GM19328 (cell line): ENCODE results near the gene CCDC187.
"Not testable (repeated sequence)": the region's sequence is repeated elsewhere in the genome, so short reads cannot be mapped to it uniquely, and the experiment has no call there.

Experiments used
- ATAC-seq: cut with Tn5 transposase; IDR thresholded peaks from one replicate; pipeline ENCODE4 v1.9.1; 2021; ENCODE audit warnings: mild to moderate bottlenecking, moderate library complexity; ENCODE audit not compliant: unreplicated experiment

Gene CCDC187

DNA sequence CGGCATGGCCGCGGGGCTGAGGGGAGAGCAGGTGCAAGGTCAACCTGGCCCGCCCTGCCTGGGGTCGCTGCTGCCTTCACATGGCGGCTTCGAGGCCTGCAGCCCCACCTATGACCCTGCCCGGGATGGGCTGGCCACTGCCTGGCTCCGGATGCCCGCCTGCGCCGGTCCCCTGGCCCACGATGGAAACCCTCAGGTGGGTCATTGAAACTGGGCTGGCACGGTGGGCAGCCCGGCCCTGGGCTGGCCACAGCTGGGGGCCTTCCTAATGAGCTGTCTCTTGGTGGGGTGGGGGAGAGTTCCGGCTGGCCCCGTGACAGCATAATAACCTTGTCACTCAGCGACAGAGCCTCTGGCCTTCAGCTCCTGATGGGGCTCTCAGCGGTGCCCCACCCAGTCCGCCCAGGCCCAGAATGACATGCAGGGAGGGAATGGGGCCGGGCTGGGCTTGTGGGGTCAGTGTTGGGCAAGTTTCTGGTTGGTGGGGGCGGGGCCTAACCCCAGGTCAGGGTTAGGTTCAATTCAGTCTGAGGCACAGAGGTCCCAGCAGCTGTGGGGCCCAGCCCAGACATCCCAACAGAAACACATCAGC is at the start of gene CCDC187:
CCDC187 (minus strand) TSS at position 270 of the 592 bp plus-strand sequence; CDS start at position 6, 264 bp downstream.
- ATAC-seq: no peak

DNA sequence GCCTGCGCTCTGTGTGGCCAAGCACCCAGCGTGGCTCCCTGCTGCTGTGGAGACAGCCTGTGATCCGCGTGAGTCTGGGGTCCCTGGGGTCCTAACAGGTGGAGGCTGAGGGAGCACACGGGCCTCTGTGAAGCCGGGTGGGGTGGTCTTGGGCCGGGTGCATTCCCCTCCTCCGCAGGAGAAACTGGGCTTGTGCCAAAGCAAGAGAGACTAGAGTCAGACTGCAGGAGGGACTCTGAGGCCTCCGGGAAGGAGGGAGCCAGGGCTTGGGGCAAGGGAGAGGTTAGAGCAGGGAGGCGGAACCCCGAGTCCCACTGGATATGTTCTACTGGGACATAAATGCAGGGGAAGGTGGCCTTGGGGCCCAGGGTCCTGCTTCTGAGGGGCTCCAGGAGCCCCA is 49.2 kb upstream of the CCDC187 start:
- ATAC-seq: no peak

DNA sequence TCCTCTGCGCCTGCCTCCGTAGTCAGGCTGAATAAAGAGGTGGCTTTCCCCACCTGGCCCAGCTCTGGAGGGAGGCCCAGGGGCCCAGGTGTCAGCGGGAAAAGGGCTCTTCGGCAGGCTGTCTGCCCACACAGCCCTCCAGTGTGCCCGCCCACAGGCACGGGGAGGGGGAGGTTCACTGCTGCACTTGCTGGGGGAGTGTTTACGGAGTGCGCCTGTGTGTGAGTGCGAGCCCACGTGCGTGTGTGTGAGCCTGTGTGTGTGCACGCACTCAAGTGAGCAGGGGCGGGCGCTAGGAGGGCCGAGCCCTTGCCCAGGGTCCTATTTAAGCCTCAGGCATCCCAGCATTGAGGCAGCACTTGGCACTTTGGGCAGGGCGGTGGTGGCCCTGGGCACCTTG is 48.8 kb upstream of the CCDC187 start:
- ATAC-seq: no peak

DNA sequence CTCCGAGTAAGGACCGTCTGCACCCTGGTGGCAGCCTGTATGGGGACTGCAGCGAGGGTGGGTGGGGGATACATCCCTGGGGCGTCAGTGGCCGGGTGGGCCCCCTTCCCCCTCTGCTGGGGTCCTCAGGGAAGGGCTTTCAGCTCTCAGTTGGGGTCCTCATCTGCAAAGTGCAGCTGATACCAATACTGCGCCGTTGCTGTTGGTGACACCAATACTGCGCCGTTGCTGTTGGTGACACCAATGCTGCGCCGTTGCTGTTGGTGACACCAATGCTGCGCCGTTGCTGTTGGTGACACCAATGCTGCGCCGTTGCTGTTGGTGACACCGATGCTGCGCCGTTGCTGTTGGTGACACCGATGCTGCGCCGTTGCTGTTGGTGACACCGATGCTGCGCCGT is 48.0 kb upstream of the CCDC187 start:
- not testable (repeated sequence) for ATAC-seq

- ATAC-seq: no peak
Observed at GRCh38 chr9:136351252-136351800, 47.4 kb upstream of the CCDC187 start.

DNA sequence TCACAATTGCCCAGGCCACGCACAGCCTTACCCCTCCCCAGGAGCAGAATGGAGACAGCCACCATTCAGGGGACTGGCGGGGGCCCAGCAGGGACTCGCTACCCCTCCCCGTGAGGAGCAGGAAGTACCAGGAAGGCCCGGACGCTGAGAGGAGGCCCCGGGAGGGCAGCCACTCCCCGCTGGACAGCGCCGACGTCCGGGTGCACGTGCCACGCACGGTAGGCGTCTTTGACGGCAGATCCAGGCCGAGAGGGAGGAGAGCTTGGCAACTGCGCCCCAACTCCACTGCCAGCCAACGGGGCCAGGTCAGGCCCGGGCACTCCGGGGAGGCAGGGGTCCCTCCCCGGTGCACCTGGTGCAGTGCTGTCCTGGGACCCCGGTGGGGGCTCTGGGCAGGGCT is 45.7 kb upstream of the CCDC187 start:
- ATAC-seq: no peak

GRCh38 chr9:136348691-136349090 is 44.8 kb upstream of the CCDC187 start:
- no peak for ATAC-seq

- no peak for ATAC-seq
Observed at GRCh38 chr9:136347472-136348256, 43.8 kb upstream of the CCDC187 start.

DNA sequence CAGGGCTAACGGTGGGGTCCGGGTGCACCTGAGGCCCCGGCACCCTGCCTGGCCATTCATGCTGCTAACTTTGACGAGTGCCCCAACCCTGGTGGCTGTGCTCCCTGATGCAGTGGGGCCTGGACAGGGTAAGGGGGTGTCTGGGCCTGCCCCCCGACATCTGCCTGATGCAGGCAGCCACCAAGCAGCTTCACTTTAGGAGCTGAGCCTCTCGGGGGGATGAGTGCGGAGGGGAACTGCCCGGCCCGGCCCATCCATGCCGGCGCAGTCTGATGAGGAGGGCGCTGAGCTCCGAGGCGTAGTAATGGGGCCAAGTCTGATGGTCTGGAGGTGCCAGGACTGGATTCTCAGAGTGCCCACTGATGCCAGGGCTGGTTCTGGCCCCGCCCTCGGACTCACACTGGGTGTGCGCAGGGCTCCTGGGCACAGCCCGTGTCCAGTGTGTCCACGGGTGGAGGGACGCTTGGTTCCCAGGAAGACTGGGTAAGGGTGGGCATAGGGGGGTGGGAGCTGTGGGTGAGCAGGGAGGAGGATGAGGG is 43.1 kb upstream of the CCDC187 start:
- no peak for ATAC-seq

- no peak for ATAC-seq
Observed at GRCh38 chr9:136346157-136346481, 42.2 kb upstream of the CCDC187 start.

DNA sequence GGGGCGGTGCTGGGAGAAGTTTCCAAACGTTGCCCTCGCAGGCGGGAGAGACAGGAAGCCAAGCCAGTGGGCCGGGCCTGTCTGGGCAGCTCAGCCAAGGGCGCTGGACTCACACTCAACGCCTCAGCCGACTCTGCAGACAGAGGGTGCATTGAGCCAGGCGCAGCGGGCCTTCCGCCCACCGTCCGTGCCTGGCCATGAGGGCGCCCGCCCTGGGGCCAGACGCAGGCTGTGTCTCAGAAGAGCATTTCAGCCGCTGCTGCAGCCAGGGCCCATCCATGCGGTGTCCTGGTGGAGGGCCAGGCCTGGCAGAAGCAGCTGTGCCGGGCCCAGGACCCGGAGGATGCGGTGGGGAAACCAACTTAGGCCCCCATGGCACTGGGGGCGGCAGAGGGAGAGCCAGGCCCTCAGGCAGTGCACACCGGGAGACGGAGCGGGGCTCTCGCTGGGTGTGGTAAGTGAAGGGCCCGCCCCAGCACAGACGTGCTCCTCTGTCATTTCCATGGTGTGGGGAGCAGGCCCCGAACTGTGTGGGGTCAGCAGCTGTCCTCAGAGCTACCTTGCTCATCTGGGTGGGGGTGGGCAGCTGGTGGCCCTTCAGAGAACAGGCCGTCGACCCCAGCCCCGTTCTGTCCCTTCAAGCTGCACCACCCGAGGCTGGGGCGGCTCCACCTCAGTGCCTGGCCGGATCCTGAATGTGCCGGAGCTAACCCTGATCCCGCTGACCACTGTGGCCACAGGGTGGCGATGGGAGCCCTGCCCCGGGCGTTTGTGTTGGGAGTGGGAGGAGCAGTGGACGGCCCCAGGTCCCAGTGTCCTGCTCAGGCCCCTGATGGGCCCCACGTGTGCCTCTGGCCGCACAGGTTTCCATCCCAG is 41.6 kb upstream of the CCDC187 start:
- ATAC-seq: no peak

DNA sequence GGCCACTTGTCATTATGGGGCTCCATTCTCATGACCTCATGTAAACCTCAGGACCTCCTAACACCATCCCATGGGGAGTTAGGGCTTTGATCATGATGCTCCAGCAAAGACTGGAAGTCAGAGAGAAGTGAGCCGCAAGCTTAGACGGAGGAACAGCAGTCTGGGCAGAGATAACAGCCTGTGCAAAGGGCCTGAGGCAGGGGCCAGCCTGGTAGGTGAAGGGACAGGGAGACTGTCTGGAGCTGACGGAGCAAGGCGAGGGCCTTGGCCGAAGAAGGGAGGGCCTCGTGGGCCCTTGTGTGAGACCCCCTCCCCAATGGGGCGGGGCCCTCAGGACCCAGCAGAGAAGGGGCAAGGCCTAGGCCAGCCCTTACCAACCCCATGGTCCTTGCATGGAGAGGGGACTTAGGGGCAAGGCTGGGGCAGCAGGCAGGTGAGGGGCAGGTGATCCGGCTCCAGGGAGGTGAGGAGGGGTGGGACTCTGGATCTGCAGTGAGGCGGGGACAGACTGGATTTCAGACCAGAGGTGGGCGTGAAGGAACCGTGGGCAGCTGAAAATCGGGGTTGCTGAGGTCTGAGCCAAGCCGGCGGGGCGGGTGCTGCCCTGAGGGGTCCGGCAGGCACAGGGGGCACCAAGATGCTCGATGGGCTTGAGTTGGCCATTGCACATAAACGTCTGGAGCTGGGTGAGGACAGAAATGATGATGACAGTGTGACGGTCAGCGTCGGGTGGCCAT is 40.8 kb upstream of the CCDC187 start:
- ATAC-seq: no peak

GRCh38 chr9:136343884-136344269 is 40.0 kb upstream of the CCDC187 start:
- ATAC-seq: no peak

DNA sequence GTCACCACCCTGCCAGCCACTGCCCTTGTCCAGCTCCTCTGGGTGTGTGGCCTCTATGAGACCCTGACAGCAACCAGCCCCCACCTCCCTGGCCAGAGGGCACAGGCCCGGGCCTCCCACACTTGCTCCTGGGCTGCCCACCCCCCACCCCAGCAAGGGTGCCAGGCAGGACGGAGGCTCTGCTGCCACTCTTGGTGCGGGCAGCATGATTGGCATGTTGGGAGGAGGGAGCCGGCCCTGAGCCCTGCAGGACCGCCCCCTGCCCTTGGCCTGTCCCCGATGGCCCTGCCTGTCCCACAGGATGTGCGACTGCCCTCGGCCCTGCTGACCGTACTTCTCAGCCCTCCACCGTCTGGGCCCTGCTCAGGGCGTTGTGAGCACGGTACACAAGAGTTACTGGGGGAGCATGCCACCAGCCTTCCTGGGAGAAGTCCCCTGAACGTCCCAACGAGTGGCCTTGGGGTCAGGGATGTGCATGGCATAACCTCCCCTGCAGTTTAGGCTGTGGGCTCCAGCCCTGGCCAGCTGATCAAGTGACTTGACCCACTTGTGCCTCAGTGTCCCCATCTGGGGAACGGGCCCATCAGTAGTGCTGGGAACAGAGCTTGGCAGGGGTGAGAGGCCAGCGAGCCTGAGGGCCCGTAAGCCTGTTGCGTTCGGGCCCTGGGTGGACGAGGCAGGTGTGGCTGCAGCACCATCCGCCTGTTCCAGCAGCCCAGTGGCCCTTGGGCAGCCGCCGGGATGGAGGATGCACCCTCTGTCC is 39.4 kb upstream of the CCDC187 start:
- ATAC-seq: no peak

DNA sequence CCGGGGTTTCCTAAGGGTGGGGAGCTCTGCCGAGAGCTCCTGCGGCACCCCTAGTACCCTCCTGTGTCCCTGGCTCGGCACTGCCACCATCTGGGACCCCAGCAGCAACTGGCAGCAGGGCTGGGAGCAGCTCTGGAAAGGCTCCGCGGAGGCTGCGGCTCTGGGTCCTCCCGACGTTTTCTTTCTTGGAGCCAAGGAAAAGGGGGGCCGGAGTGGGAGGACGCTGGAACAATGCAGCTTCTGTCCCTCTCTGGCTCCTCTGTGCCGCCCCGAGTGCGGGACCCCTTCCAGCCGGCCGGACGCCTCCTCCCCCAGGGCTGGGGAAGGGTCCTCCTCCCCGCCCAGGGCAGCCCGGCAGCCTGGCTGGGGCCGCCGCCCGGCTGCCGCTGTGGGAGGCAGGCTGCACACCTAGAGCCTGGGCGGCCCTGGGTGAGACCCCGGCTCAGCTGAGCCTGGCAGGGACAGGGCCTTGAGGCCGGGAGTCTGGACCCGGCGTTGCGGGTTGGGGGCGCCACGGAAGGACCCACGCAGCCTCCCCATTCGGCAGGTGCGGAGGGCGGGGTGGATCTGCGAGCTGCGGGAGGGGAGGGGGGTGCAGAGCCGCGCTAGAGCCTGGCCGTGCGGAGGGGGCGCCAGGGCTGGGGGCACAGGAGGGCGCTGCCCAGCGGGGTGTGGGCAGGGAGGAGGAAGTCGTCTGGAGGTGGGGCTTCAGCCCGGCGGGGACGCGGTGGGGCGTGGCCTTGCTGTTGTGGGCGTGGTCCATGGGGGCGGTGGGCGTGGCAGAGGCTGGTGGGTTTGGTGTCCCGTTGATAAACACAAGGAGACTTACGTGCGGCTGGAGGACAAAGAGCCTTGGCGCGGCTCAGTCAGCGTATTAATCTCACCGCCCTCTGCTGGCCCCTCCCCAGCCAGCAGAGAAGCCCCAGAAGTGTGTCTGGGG is 38.6 kb upstream of the CCDC187 start:
- no peak for ATAC-seq

DNA sequence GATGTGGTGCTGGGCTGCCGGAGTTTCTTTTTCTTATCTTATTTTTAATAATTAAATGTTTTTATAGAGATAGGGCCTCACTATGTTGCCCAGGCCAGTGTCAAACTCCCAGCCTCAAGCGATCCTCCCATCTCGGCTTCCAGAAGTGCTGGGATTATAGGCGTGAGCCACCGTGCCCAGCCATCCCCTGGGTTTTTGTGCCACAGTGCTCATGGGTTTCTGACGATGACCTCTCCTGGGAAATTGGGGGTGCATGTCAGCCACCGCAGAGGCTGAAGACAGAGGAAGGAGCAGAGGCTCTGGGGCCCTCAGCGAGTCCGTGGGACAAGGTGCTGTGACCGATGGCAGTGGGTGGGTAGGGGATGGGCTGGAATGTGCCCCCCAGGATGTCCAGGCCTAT is 37.9 kb upstream of the CCDC187 start:
- ATAC-seq: no peak

DNA sequence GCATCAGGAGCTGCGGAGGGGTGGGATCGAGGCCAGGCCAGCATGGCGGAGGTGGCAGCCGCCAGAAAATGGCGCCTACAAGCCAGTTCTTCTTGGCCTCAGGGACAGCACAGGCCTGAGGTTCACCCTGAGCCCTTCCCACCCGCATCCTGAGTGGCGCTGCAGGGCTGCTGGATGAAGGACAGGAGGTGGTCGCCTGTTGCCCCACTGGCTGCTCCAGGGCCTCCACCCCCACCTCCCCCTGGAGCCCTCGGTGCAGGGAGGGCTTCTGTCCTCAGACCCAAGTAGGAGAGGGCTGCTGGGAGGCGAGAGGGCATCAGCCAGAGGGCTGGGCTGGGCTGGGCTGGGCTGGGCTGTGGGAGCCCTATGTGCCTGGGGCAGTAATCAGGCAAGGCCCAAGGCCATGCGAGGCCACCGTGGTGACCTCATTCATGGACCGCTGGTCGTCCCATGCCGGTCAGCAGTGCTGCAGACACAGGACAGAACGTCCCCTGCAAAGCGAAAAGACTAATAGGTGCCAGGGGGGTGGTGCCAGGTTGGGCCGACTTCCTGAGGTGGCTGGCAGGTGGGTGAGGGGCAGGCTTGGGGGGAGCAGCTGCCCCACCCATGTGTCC is 37.3 kb upstream of the CCDC187 start:
- ATAC-seq: no peak

DNA sequence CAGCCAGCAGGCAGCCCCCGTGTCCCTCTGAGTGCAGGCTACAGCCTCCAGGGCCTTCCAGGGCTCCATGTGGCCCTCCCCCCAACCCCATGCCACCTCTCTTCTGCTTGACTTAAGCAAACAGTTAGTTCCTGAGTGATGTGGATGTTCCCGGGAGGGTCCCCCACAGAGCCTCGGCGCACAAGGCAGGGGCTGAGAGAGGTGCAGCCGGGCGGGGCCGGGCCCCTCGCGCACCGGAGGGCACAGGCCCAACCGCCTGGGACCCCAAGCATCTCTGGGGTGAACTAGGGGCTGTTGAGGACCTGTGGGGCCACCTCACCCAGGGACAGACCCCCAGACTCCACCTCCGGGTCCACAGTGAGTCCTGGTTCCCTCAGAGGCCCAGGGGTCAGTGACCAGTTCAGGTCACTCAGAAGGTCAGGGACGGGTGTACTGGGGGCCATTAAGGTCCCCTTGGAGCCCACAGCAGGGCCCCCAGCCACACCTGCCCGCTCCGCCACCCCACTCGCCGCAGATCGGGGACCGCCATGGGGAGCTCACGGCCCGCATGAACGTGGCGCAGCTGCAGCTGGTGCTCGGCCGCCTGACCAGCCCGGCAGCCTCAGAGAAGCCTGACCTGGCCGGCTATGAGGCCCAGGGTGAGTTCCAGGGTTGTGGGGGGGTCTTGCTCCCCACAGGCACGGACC is 36.6 kb upstream of the CCDC187 start:
- ATAC-seq: no peak
